ENCODE results near the gene CAPN14. TPM values are rescaled to one million over a fixed set of nuclear protein-coding genes. Genes with fewer than 3 reads are reported as not detected.

Gene CAPN14
- total RNA-seq, 1 donor from 2014 or later = 0.12 TPM

GRCh38 chr2:31251018-31251417 is 33.7 kb upstream of the CAPN14 start:
- H3K36me3 Mint-ChIP-seq (ENCODE audit: low read depth) = no peaks in the 10 kb centered on the region
- H3K4me3 Mint-ChIP-seq = no peak overlapping the region
- no peak overlapping the region for H3K27ac Mint-ChIP-seq
- no peaks in the 10 kb centered on the region for H3K4me1 Mint-ChIP-seq
- H3K9me3 Mint-ChIP-seq = no peaks in the 10 kb centered on the region
- no peak for DNase-seq
- no peaks in the 10 kb centered on the region for H3K27me3 Mint-ChIP-seq
- intact Hi-C loops (cut with micrococcal nuclease) = no loop called here

DNA sequence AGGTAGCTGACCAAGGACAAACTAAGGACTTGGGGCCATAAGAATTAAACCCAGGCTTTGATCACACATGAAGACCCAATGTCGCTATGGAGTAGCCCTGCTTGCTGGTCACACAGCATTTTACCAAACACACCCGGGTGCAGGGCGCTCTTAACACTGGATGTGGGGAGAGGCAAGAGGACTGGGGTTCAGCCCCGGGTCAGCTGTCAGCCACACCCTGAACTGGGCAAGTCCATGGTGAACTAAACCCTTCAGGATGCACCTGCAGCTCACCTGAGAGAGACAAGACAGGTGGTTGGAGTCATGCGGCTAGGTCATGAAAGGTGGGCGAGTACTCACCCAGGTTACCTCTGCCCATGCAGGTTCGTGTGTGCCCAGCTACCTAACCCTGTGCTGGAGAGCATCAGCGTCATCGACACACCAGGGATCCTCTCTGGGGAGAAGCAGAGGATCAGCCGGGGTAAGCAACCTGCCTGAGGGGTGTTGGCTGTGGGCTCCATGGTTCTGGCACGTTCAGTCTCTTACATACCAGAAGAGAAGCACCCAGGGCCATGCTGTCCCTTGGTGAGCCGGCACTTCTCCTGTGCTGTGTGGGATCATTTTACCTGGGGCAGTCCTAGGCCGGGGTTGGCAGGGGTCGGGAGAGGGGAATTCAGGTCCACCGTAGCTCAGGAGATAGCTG is 31.8 kb upstream of the CAPN14 start:
- intact Hi-C loops (cut with micrococcal nuclease) = no loop called here

DNA sequence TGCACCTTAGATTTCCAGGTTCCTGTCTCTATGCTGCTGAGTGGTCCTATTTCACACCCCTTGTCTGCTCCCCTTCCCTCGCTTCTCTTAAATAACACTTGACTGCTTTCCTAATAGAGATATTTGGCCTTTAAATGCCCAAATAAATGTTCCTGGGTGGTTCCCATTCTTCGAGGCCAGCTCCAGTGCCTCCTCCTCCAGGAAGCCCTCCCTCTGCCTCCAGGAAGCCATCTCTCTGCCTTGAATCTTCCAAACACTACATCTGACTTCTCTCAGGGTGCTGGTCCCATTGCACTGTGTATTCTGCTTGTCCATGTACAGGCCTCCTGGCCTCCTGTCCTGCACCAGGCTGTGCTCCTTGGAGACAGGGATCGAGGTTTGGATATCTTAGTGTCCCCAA is 30.8 kb upstream of the CAPN14 start:
- Mint-ChIP-seq H3K36me3 (ENCODE audit: low read depth) (no peaks in the 10 kb centered on the region), H3K9me3 (no peaks in the 10 kb centered on the region), H3K4me1 (no peaks in the 10 kb centered on the region), H3K27ac (no peak overlapping the region), H3K4me3 (no peak overlapping the region), H3K27me3 (no peaks in the 10 kb centered on the region)
- intact Hi-C loops (cut with micrococcal nuclease) = no loop called here
- no peak for DNase-seq

More for the DNA sequence above, 31.8 kb upstream of the CAPN14 start:
- H3K9me3 Mint-ChIP-seq = no peaks in the 10 kb centered on the region
- no peak overlapping the region for H3K4me3 Mint-ChIP-seq
- H3K27me3 Mint-ChIP-seq = no peaks in the 10 kb centered on the region
- H3K36me3 Mint-ChIP-seq (ENCODE audit: low read depth) = no peaks in the 10 kb centered on the region
- H3K4me1 Mint-ChIP-seq = no peaks in the 10 kb centered on the region
- no peak for DNase-seq
- H3K27ac Mint-ChIP-seq = no peak overlapping the region

DNA sequence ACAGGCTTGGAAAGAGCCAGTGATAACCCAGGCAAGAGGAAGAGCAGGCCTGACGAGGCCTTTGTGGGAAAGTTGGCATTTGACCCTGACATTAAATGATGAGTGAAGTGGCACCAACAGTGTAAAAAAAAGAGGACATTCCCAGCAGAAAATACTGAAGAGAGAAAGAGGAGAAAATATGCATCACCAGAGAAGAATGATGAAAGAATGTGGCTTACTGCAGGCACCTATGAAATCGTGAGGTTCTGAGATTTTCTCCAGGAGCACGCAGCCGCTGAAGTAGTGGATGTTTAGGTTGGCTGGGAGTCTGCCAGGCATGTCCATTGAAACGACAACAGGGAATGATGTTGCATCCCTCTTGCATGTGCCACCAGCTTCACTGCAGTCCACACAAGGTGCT is 30.4 kb upstream of the CAPN14 start:
- H3K27me3 Mint-ChIP-seq = no peaks in the 10 kb centered on the region
- H3K36me3 Mint-ChIP-seq (ENCODE audit: low read depth) = no peaks in the 10 kb centered on the region
- no peaks in the 10 kb centered on the region for H3K4me1 Mint-ChIP-seq
- intact Hi-C loops (cut with micrococcal nuclease) = no loop called here
- H3K4me3 Mint-ChIP-seq = no peak overlapping the region
- DNase-seq = no peak
- H3K27ac Mint-ChIP-seq = no peak overlapping the region
- no peaks in the 10 kb centered on the region for H3K9me3 Mint-ChIP-seq

- Mint-ChIP-seq H3K27me3 (no peaks in the 10 kb centered on the region), H3K9me3 (no peaks in the 10 kb centered on the region)
- no peak for DNase-seq
Measured at GRCh38 chr2:31246184-31246852, 29.0 kb upstream of the CAPN14 start.

DNA sequence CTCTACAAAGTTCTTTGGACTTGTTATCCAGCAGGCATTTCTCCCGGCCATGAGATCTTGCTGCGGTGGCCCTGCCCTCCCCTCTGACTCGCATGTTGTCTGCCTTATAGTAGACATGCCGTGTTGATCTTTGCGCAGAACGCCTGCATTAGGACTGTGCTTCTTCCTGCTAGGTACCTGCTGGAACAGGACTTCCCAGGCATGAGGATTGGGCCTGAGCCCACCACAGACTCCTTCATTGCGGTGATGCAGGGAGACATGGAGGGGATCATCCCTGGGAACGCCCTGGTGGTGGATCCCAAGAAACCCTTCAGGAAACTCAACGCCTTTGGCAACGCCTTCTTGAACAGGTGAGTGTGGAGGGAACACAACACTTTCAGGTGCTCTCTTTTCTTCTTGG is 26.8 kb upstream of the CAPN14 start:
- Mint-ChIP-seq H3K9me3 (no peaks in the 10 kb centered on the region), H3K4me3 (no peak overlapping the region), H3K27ac (no peak overlapping the region), H3K27me3 (no peaks in the 10 kb centered on the region), H3K4me1 (peaks cover 9% of the 10 kb centered on the region), H3K36me3 (ENCODE audit: low read depth) (no peaks in the 10 kb centered on the region)
- intact Hi-C loops (cut with micrococcal nuclease) = no loop called here
- DNase-seq = no peak

More at GRCh38 chr2:31246184-31246852, 29.0 kb upstream of the CAPN14 start:
- no peak overlapping the region for H3K27ac Mint-ChIP-seq
- H3K4me1 Mint-ChIP-seq = peaks cover 8% of the 10 kb centered on the region
- H3K4me3 Mint-ChIP-seq = no peak overlapping the region
- intact Hi-C loops (cut with micrococcal nuclease) = no loop called here
- no peaks in the 10 kb centered on the region for H3K36me3 Mint-ChIP-seq (ENCODE audit: low read depth)

DNA sequence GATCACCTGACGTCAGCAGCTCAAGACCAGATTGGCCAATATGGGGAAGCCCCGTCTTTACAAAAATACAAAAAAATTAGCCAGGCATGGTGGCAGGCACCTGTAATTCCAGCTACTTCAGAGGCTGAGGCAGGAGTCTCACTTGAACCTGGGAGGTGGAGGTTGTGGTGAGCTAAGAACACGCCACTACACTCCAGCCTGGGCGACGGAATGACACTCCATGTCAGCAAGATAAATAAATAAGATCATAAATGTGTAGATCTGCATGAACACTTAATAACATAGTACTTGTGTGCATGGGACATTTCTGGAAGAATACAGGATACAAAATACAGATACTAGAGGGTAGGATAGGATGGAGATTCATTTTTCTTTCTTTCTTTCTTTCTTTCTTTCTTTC is 25.7 kb upstream of the CAPN14 start:
- intact Hi-C loops (cut with micrococcal nuclease) = no loop called here
- no peak for DNase-seq
- Mint-ChIP-seq H3K27ac (no peak overlapping the region), H3K36me3 (ENCODE audit: low read depth) (no peaks in the 10 kb centered on the region), H3K4me3 (no peak overlapping the region), H3K4me1 (peaks cover 9% of the 10 kb centered on the region), H3K9me3 (no peaks in the 10 kb centered on the region), H3K27me3 (no peaks in the 10 kb centered on the region)

GRCh38 chr2:31241625-31242270 is 24.4 kb upstream of the CAPN14 start:
- Mint-ChIP-seq H3K9me3 (no peaks in the 10 kb centered on the region), H3K27me3 (no peaks in the 10 kb centered on the region), H3K4me3 (no peak overlapping the region), H3K36me3 (ENCODE audit: low read depth) (no peaks in the 10 kb centered on the region), H3K4me1 (peaks cover 9% of the 10 kb centered on the region), H3K27ac (no peak overlapping the region)
- no peak for DNase-seq
- intact Hi-C loops (cut with micrococcal nuclease) = no loop called here

DNA sequence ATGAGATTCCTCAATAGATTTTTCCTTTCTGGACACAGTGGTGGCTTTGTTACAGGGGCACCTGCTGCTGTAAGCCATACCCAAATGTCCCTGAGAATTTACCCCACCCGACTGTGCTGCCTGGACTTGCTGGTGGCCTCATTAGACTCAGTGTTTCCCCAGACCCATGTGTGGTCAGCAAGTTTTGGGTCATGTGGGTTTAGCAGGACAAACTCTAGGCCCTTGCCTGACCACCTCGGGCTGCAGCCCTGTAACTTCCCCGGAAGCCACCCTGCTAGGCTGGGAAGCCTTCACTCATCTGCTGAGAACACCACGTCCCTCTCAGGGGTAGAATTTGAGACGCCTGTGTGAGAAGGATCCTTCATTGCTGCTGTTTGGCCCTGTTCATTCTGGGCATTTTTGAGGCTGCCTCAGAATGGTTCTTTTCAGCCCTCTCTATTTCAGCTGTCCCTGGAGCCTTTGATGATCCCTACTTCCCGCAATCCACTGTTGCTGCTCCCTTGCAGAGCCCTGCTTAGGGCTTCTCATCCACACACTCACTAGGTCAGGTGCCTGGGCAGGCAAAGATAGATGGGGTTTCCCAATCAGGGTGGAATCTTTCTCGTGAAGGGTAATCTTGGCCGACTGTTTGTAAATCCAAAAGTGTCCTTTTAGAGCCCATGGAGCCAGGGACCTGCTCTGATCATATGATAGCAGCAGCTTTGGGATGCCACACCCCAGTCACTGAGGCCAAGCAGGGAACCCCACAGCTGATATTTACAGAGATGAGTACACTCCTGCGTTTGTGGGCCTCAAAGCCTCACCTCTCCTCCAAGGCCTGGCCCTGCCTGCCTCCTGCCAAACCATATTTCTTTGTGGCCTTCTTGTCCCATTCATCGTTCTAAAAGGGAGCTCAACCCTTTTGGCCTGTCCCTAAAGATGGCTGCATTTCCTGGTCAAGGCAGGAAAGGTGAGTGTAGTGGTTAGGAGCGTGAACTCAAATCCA is 23.4 kb upstream of the CAPN14 start:
- Mint-ChIP-seq H3K36me3 (ENCODE audit: low read depth) (no peaks in the 10 kb centered on the region), H3K4me3 (no peak overlapping the region), H3K4me1 (peaks cover 9% of the 10 kb centered on the region), H3K27me3 (no peaks in the 10 kb centered on the region), H3K9me3 (no peaks in the 10 kb centered on the region), H3K27ac (no peak overlapping the region)
- intact Hi-C loops (cut with micrococcal nuclease) = no loop called here
- DNase-seq = no peak

DNA sequence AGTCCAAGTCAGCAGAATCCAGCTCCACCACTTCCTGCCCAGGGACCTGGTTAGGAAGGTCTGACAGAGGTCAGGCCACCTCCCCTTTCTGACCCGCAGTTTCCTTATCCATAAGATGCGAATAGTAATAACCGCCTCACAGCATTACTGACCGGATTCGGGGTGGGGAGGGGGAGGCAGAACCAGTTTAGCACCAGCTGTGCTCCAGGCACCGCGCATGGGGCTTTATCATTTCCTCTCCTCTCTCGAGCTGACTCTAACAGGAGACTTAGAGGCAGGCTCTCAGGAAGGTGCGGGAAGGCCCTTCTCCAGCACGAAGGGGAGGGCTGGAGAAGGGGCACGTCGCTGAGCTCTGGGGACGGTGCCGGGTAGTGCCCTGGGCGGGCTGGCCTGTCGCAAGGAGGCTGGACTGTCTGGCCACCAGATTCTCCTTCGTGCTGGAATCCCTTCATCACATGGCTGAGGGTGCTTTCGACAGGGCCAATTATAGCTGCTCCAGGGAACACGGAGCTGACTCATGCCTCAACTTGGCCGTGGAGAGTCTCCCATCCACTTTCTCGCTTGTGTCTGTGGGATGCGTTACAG is 22.4 kb upstream of the CAPN14 start:
- H3K9me3 Mint-ChIP-seq = no peaks in the 10 kb centered on the region
- H3K27me3 Mint-ChIP-seq = no peaks in the 10 kb centered on the region
- no peak overlapping the region for H3K4me3 Mint-ChIP-seq
- H3K27ac Mint-ChIP-seq = no peak overlapping the region
- DNase-seq = no peak
- H3K36me3 Mint-ChIP-seq (ENCODE audit: low read depth) = no peaks in the 10 kb centered on the region
- peaks cover 9% of the 10 kb centered on the region for H3K4me1 Mint-ChIP-seq
- intact Hi-C loops (cut with micrococcal nuclease) = no loop called here

DNA sequence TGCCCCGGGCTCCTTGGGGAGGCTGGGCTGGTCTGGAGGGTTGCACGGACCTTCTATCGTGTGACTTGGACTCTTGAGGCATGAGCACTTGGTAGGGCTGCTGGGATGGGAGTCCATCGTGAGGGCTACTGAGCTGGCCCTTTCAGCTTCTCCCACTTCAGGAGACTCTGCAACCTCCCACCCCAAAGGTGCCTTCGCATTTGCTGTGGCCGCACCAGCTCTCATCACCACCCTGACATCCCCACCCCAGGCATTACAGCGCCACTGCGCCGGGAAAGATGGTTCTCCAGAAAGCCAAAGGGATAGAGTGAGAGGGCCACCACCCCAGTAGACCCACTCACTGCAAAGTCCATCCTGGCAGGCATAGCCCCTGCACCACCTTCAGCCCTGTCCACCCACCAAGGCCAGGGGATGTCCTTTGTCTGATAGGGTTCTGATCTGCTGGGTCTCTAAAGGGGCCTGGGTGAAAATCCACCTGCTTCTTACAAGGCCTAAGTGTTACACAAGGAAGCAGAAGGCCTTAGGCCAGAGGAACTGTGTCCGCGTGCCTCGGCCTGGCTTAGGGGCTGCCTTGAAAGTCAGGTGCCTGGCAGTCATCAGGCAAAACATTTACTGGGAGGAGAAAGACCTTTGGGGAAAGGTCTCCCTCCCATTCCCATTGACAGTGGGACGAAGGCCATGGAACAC is 21.7 kb upstream of the CAPN14 start:
- intact Hi-C loops (cut with micrococcal nuclease) = no loop called here

DNA sequence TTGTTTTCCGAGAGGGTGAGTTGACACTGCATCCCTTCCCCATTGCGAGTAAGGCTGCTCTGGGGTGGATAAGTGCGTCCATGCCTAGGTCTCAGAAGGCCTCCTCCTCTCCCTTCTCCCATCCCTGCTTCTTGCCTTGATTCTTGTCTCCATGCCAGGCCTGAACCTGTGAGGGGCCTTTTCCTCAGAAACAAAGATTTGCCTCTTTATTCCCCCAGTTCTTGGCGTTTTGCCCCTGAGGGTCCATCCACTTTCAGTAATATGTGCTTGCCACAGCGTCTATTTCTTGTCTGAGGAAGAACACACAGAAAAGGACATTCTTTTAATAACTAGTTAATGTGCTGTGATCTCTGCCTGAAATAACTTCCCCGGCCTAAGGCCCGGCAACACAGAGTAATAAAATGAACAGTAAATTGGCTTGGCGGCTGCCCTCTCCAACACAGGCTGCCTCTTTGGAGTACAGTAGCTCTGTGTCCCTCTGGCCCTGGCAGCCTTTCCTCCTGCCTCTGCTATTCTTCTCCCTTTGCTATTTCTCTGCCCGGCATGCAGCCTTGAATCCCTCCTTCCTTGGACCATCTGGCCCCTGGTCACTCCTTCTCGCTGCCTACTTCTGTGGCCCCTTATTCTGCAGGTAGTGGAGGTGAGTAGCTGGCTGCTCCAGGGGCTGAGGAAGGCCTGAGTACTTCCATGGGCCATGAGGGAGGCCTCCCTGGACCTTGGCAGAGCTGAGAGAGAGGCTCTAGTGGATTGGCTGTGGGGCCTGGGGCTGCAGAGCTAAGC is 21.0 kb upstream of the CAPN14 start:
- H3K27ac Mint-ChIP-seq = no peak overlapping the region

More for the DNA sequence above, 21.7 kb upstream of the CAPN14 start:
- H3K27ac Mint-ChIP-seq = no peak overlapping the region
- peaks cover 9% of the 10 kb centered on the region for H3K4me1 Mint-ChIP-seq
- DNase-seq = no peak
- no peaks in the 10 kb centered on the region for H3K36me3 Mint-ChIP-seq (ENCODE audit: low read depth)
- H3K4me3 Mint-ChIP-seq = no peak overlapping the region
- H3K9me3 Mint-ChIP-seq = no peaks in the 10 kb centered on the region
- H3K27me3 Mint-ChIP-seq = no peaks in the 10 kb centered on the region

More for the DNA sequence above, 21.0 kb upstream of the CAPN14 start:
- Mint-ChIP-seq H3K9me3 (no peaks in the 10 kb centered on the region), H3K27me3 (no peaks in the 10 kb centered on the region), H3K36me3 (ENCODE audit: low read depth) (no peaks in the 10 kb centered on the region), H3K4me1 (peaks cover 14% of the 10 kb centered on the region), H3K4me3 (no peak overlapping the region)
- intact Hi-C loops (cut with micrococcal nuclease) = no loop called here
- no peak for DNase-seq

Measured in activated CD4-positive, alpha-beta T cell treated with anti-CD3 and anti-CD28 coated beads, Interleukin-2, amount 10 ng/mL, durations not matched to agents 24 days and 14 days (primary cell).